GM21367 (cell line): ENCODE measurements around the gene UBE2QL1.
A peak's percentile ranks its signal among the peaks of the same experiment; 100 is the strongest.

Source experiments
- ATAC-seq: cut with Tn5 transposase; IDR thresholded peaks from one replicate; pipeline ENCODE4 v1.9.1; 2021; ENCODE audit not compliant: unreplicated experiment

The UBE2QL1 gene, protein sequence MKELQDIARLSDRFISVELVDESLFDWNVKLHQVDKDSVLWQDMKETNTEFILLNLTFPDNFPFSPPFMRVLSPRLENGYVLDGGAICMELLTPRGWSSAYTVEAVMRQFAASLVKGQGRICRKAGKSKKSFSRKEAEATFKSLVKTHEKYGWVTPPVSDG

GRCh38 chr5:6448622-6449464, at the start of gene UBE2QL1:
Gene UBE2QL1, plus strand, starts transcription at chr5:6448859. Its CDS starts 35 bp downstream, at chr5:6448894.
- ATAC-seq, result peak; percentile 49

- ATAC-seq, result no peak
Measured at GRCh38 chr5:6399980-6400910, 48.4 kb upstream of the UBE2QL1 start.

DNA sequence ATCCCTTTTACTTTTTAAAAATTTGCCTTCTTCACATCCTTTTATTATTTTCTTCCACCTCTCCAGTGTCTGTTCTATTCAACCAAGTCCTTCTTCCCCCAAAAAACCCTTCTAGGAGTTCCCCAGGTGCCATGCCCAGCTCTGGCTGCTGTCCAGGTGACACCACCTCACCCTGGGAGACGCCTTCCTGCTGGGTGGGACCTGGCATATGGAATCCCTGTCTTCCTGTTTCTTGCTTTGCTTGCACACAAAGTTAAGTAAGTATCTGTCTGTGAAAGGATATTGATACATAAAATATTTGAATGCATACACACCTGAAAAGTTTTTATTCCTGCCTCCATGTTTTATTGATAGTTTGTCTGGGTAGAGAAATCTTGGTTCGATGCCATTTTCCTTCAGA, 47.2 kb upstream of the UBE2QL1 start:
- ATAC-seq, result no peak

- no peak for ATAC-seq
Measured at GRCh38 chr5:6402939-6403338, 45.7 kb upstream of the UBE2QL1 start.

- ATAC-seq, result no peak
Measured at GRCh38 chr5:6403416-6403815, 45.2 kb upstream of the UBE2QL1 start.

GRCh38 chr5:6404129-6404528, 44.5 kb upstream of the UBE2QL1 start:
- ATAC-seq, result no peak

DNA sequence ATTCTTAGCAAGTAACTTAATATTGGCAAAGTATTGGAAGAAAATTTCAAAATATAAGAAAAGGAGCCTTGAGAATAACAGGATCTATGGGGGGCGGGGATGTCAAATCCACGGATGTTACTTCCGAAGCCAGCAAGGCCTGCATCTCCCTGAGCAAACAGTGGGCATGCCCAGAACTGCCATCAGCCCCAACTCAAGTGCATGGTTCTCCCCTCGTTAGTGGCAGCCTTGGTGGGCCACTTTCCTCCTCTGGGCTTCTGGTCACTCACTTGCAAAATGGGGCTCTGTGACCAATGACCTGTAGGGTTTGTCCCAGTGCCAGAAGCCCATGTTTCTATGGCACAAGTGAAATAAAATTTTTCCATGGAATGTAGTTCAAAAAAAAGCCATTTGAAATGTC, 43.1 kb upstream of the UBE2QL1 start:
- ATAC-seq, result no peak

DNA sequence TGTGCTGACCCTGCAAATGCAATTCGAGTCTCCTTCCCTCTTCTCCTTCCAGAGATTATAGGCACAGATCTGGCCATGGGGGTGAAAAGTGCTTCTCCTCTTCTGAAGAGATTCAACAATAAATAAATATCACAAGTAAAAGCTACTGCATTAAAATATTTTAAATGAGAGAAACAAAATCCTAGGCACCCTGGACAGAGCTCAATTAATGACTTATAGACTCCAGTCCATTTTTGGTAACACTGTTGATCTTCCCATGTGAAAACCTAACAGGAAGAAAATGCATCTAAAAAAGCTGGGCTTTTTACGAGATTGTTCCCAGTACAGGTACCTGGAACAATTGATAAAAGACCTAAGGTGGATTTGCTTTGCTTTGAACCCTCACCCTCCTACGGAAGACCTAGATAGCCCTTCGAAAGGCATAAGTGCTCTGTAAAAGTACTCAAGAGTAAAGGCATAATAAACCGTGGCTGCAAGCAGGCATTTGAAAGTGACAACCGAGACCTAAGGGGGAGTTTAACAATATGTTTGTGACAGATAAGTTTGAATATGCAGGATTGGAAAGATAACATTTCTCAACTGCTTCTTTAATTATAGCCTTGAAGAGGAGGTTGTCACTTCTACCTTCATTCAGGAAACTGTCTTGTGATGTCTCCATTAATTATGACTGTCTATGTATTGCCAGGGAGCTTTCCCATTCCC, 41.0 kb upstream of the UBE2QL1 start:
- no peak for ATAC-seq

DNA sequence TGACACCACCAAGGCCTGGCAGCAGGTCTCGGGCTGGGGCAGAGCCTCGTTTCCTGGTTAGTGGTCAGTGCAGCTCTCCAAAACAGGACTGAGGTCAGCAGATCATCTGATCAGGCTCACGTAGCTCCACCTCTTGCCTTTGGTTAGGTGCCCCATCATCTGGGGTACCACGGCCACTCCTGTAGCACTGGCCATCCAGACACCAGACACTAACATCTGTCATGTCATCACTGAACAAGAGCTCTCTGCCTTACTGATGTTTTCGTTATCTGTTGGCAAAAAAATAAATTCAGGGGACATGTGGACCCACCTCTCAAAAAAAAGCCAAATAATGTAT, 40.4 kb upstream of the UBE2QL1 start:
- no peak for ATAC-seq

- no peak for ATAC-seq
Measured at GRCh38 chr5:6408627-6409446, 39.8 kb upstream of the UBE2QL1 start.

GRCh38 chr5:6410421-6410820, 38.2 kb upstream of the UBE2QL1 start:
- ATAC-seq, result no peak

GRCh38 chr5:6411141-6411540, 37.5 kb upstream of the UBE2QL1 start:
- ATAC-seq, result no peak

DNA sequence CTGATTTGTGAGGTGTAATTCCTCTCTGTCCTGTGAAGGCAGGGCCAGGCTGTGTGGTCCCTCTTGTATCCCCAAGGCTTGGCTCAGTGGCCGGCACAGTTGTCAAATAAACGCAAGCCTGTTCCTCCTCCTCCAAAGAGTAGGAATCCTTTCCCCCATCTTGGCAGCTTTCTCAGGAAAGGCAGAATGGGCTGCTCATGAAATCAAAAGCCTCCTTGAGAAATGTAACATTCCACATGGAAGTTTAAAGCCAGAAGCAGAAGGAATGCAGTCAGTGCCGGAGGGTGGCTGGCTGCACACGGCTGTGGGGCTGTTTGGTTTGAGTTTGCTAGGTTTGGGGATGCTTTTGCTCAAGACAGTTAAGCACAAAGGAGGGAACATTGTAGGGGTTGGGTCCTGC, 35.8 kb upstream of the UBE2QL1 start:
- no peak for ATAC-seq

DNA sequence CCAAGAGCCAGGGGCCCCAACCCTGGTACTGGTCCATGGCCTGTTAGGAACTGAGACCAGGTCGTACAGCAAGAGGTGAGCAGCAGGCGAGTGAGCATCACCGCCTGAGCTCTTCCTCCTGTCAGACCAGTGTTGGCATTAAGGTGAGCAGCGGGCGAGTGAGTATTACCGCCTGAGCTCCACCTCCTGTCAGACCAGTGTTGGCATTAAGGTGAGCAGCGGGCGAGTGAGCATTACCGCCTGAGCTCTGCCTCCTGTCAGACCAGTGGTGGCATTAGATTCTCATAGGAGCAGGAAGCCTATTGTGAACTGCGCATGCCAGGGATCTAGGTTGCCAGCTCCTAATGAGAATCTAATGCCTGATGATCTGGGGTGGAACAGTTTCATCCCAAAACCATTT, 31.0 kb upstream of the UBE2QL1 start:
- no peak for ATAC-seq

GRCh38 chr5:6418679-6419276, 29.9 kb upstream of the UBE2QL1 start:
- ATAC-seq, result no peak

GRCh38 chr5:6419340-6419852, 29.3 kb upstream of the UBE2QL1 start:
- ATAC-seq, result no peak

DNA sequence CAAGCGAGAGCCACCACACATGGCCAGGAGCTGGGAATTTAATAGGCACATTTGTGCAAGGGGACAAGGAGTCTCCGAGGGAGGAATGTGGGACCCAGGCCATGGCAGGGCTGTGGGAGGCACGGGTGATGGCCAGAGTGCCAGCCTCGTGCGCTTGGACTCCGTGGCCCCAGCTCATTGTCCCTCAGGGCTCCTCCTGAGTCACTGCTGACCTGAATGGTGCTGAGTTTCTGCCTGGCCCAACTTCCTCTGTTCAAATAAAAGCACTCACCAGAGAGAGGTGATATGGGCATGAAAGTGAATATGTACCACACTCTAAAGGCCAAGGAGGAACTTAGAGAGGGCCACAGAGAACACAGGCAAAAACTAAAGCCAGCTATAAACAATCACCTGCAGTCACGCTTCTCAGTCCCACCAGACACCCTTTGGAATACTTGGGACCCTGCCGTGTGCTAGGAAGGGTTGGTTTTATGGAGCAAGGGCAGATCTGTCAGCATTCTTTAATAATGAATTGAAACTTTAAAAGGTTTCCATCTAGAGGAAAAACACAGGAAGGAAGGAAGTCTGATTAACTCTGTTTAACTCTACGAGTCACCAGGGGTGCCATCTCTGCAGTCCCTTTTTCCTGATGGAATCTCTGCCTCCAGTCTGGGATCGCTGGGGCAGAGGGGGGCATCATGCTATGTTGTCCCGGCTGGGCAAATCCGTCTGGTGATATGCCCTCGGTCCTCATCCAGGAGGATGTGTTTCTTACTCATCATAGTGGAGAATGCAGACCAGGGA, 25.1 kb upstream of the UBE2QL1 start:
- ATAC-seq, result no peak

- ATAC-seq, result no peak
Measured at GRCh38 chr5:6424110-6424659, 24.5 kb upstream of the UBE2QL1 start.

GRCh38 chr5:6424700-6425099, 24.0 kb upstream of the UBE2QL1 start:
- no peak for ATAC-seq
